Measurements from ENCODE around the gene MSI2.
"Not testable (repeated sequence)": the region's sequence is repeated elsewhere in the genome, so short reads cannot be mapped to it uniquely, and the experiment has no call there.

Gene MSI2

DNA sequence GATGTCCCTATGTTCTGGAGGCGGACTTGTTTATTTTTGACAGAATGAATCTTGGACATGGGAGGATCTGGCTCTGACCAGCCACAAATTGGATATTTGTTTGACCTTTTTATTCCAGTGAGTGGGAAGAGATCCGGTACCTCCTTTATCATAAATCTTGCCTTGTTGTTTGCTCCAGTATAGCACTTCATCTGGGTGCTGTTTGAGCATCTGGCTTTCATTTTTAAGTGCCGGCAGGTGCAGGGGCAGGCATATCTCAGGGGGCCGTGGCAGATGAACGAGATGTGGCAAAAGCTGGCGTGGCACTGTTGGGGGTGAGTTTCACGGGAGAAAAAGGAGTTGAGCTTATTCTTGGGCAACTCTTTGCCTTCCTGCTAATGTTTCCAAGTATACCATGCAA lies 37.8 kb downstream of the MSI2 start:
- peak; percentile 73 to 88 for DNase-seq

- DNase-seq, result peak; percentile 85 to 95
These were observed 38.5 kb downstream of the MSI2 start for GRCh38 chr17:57294629-57295501.

GRCh38 chr17:57295526-57296023 lies 39.3 kb downstream of the MSI2 start:
- DNase-seq, result peak in 1 of 2 experiments; percentile 52

- DNase-seq, result peak; percentile 48 to 77
These were observed 39.9 kb downstream of the MSI2 start for GRCh38 chr17:57296231-57296630.

GRCh38 chr17:57299176-57299575 lies 42.9 kb downstream of the MSI2 start:
- DNase-seq, result no peak

GRCh38 chr17:57300592-57300991 lies 44.3 kb downstream of the MSI2 start:
- not testable (repeated sequence) for DNase-seq

- no peak for DNase-seq
These were observed 46.6 kb downstream of the MSI2 start for GRCh38 chr17:57302690-57303465.

GRCh38 chr17:57305144-57305728 lies 48.9 kb downstream of the MSI2 start:
- DNase-seq, result no peak

DNA sequence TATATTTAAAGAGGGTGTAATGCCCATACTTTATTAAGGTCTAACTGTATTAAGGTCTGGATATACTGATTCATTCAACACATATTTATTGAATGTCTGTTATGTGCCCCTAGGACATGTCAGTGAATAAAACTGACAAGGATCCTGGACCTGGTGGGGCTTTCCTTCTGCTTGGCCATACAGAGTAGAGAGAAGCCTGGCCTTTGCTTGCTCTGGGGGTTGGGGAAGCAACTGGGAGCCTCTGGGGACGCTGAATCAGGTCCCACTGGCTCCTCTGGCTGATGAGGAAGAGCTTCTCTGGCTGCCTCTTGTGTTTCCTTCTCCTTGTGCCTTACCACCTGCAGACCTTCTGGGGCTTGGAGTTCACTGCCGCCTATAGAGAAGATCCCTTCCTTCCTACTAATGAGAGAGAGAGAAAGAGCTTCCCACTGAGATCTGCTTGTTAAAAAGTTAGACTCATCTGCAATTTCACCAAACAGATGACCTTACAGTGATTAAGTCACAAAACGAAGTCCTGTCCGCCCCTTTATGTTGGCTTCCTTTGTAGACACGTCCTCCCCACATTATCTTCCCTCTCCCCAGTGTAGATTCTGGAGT lies 49.7 kb downstream of the MSI2 start:
- no peak for DNase-seq

GRCh38 chr17:57308543-57309186 lies 52.3 kb downstream of the MSI2 start:
- no peak for DNase-seq

GRCh38 chr17:57309479-57309878 lies 53.2 kb downstream of the MSI2 start:
- DNase-seq, result no peak

DNA sequence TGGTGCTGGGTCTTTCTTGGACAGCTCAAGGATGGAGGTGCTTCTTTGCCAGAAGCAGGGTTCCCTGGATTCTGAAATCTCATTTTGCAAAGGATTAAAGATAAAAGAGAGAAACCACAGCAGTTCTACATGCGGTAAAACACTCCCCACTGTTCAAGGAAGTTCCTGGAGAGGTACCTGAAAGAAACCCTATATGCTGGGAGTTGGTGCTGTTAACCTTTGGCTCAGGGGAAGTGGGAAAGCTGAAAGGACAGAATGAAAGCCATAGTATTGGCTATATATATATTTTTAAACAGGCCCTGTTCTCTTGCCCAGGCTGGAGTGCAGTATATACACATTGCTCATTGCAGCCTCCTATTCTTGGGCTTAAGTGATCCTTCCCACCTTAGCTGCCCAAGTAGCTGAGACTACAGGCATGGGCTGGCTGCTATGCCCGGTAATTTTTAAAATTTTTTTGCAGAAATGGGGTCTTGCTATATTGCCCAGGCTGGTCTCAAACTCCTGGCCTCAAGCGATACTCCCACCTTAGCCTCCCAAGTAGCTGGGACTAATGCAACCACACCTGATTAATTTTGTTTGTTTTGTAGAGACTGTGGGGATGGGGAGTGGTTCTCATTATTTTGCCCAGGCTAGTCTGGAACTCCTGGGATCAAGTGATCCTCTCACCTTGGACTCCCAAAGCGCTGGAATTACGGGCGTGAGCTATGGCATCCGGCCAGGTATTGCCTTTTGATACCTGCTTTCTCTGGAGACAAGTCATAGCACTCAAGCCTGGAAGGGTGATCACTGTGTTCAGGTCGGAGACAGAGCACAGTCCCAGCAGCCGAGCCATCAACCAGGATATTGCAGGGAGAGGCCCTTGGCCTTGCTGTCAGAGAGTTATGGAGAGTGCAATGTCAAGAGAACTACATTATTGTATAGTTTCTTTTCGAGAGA lies 55.2 kb downstream of the MSI2 start:
- peak in 1 of 2 experiments; percentile 43 for DNase-seq

- DNase-seq, result no peak
These were observed 55.9 kb downstream of the MSI2 start for GRCh38 chr17:57312242-57312641.

DNA sequence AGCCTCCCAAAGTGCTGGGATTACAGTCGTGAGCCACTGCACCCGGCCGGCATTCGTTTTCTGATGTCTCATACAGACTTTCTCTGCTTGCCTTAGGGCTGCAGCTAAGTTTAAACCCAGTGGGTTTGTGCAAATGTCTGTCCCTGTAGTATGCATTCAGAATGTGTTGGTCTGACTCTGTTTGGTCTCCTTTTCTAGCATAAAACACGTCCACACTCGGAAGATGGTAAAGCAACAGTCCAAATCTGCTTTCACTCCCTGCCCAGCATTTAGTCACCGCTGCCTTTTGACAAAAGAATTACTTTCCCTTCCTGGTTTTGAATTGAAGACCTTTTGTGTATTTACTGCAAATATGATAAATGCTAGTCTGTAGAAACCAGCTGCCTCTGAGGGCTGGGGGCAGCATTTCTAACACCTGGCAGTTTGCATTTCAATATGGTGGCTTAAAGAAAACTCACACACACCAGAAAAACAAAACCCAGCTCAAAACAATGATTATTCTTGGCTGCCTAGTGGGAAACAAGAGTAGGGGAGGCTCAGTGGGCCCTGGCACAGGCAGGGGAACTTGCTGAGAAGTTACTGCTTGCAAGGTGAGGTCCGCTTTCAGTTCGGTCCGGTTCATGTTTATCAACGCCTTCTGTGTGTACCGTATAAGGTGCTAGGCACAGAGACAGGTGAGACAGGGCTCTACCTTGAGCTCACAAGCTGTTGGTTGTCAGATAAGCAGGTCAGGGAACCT lies 56.9 kb downstream of the MSI2 start:
- DNase-seq, result peak; percentile 86 to 94

GRCh38 chr17:57315061-57316015 lies 59.0 kb downstream of the MSI2 start:
- peak in 1 of 2 experiments; percentile 76 for DNase-seq

DNA sequence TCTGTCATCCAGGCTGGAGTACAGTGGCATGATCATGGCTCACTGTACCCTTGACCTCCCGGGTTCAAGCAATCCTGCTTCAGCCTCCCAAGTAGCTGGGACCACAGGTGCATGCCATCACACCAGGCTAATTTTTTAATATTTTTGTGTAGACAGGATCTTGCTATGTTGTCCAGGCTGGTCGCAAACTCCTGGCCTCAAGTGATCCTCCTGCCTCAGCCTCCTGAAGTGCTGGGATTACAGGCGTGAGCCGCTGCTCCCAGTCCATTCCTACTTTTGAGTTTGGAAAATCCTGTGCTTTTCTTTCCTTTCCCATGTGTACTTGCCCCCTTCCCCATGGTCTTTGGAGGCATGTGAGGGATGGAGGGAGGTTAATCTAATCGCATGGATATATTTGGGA lies 60.0 kb downstream of the MSI2 start:
- DNase-seq, result no peak

- peak in 1 of 2 experiments; percentile 22 for DNase-seq
These were observed 60.8 kb downstream of the MSI2 start for GRCh38 chr17:57317079-57317478.

DNA sequence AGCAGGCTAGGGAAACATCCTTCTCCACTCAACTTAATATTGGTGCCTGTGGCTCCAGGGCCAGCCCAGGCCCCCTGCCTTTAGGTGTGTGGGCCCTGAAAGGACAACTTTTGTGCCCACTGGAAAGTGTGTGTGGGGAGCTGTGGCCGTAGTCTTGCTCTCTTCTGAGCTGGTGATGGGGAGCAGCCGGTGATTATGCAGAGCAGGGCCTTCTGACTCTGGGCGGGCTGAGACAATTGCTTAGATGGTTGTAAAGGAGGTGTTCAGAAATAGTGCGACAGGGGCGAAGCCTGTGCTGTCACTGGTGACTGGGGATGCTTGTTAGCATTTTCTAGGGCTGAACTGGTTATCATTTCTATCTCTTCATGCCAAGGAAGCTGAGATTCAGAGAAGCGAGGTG lies 62.6 kb downstream of the MSI2 start:
- DNase-seq, result no peak

DNA sequence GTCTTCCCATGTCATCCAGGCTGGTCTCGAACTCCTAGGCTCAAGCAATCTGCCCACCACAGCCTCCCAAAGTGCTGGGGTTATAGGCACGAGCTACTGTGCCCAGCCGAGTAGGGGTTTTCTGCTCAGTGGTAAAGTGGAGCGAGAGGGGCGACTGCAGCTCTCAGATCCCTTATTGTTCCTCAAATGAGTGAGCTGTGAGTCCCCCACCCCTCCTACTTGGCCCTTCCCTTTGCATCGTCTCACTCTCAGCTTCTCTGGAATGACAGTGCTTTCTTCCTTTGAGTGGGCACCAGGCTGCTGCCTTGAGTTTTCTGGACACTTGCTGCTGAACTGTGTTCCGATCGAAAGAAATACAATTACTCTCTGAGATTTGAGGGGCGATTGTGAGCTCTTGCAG lies 63.5 kb downstream of the MSI2 start:
- DNase-seq, result no peak

All from NCI-H2081 (cell line).